CD4-positive, alpha-beta T cell treated with Interleukin-4 for 1 hour (primary cell): ENCODE data around the gene KCNK5.

Experiments used
- DNase-seq, 2 donors: peaks; one replicate each; pipeline ENCODE4 v3.0.0-alpha.2; 2020 to 2022

KCNK5 gene

GRCh38 chr6:39240155-39240757 lies 11.0 kb upstream of the KCNK5 start:
- no peak for DNase-seq

GRCh38 chr6:39239527-39240154 lies 10.4 kb upstream of the KCNK5 start:
- no peak for DNase-seq

- no peak for DNase-seq
Measured at GRCh38 chr6:39236742-39237141, 7.5 kb upstream of the KCNK5 start.

- DNase-seq: no peak
Measured at GRCh38 chr6:39233333-39233732, 4.1 kb upstream of the KCNK5 start.

GRCh38 chr6:39231521-39232243 lies 2.4 kb upstream of the KCNK5 start:
- no peak for DNase-seq

GRCh38 chr6:39230654-39231035 lies 1.4 kb upstream of the KCNK5 start:
- no peak for DNase-seq

- peak in 1 of 2 donors; percentile 31 for DNase-seq
Measured at GRCh38 chr6:39228111-39228971, 934 bp downstream of the KCNK5 start.

GRCh38 chr6:39227476-39227875 lies 1.8 kb downstream of the KCNK5 start:
- DNase-seq: no peak

GRCh38 chr6:39226639-39227329 lies 2.5 kb downstream of the KCNK5 start:
- no peak for DNase-seq

GRCh38 chr6:39225946-39226437 lies 3.3 kb downstream of the KCNK5 start:
- peak; percentile 53 to 56 for DNase-seq

- DNase-seq: no peak
Measured at GRCh38 chr6:39225543-39225942, 3.7 kb downstream of the KCNK5 start.

GRCh38 chr6:39224523-39225182 lies 4.6 kb downstream of the KCNK5 start:
- DNase-seq: no peak

- no peak for DNase-seq
Measured at GRCh38 chr6:39224011-39224410, 5.3 kb downstream of the KCNK5 start.

GRCh38 chr6:39223555-39223954 lies 5.7 kb downstream of the KCNK5 start:
- DNase-seq: no peak

- DNase-seq: no peak
Measured at GRCh38 chr6:39223061-39223460, 6.2 kb downstream of the KCNK5 start.

- no peak for DNase-seq
Measured at GRCh38 chr6:39221779-39222641, 7.3 kb downstream of the KCNK5 start.

GRCh38 chr6:39221115-39221514 lies 8.2 kb downstream of the KCNK5 start:
- DNase-seq: no peak

GRCh38 chr6:39218868-39219567 lies 10.3 kb downstream of the KCNK5 start:
- DNase-seq: no peak

- no peak for DNase-seq
Measured at GRCh38 chr6:39217177-39217864, 12.0 kb downstream of the KCNK5 start.
